ENCODE data around the gene ARHGAP42.

Gene ARHGAP42

DNA sequence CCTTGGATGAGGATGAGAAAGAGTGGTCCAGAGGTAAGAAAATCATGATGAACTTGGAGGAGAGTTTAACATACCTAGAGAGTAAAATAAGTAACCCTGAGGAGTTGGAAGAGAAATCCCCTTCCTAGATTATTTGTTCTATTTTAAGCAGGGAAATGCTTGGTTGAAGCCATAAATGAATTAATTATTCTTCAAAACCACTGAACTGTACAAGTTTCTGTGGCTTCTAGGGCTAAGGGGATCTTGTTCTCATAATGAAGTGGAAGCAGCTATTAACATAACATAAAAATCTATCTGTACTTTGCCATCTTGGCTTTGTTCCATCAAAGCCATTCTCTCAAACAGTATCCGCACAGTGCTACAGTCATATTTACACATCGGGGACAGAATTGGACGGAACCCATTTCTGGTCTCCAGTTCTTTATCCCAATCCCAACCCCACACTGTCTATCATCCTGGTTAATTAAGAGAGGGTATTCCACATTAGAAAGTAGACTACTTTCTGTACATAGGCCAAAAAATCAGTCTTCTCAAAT, 14.5 kb upstream of the ARHGAP42 start:
- no peak for TF ChIP-seq CTCF (IDR thresholded peaks at IDR 0.05; ENCODE audit: insufficient read depth, missing control alignments)
- DNase-seq (ENCODE audit: insufficient read length, low spot score) (no peak), FAIRE-seq (no peak)

DNA sequence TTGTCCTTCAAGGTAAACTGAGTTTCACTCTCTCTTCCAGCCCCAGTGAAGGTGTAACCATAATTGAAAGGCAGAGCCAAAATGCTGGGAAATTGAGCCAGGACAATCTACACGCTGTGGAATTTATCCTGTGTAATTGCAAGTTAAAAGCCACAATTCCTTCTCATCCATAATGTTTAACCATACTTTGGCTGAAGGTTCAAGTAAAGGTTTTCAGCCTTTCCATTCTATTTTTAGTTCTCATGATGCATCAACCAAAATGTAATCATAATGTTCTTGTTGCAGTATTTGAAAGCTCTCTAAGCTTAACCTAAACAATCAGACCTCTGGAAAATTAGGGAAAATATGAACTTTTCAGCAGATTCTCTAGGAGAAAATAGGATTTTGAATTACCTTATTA, 14.0 kb upstream of the ARHGAP42 start:
- DNase-seq (ENCODE audit: insufficient read length, low spot score): no peak
- no peak for TF ChIP-seq CTCF (IDR thresholded peaks at IDR 0.05; ENCODE audit: insufficient read depth, missing control alignments)
- FAIRE-seq: no peak

GRCh38 chr11:100674212-100674611, 12.9 kb upstream of the ARHGAP42 start:
- no peak for TF ChIP-seq CTCF (IDR thresholded peaks at IDR 0.05; ENCODE audit: insufficient read depth, missing control alignments)
- DNase-seq (ENCODE audit: insufficient read length, low spot score) (no peak), FAIRE-seq (no peak)

DNA sequence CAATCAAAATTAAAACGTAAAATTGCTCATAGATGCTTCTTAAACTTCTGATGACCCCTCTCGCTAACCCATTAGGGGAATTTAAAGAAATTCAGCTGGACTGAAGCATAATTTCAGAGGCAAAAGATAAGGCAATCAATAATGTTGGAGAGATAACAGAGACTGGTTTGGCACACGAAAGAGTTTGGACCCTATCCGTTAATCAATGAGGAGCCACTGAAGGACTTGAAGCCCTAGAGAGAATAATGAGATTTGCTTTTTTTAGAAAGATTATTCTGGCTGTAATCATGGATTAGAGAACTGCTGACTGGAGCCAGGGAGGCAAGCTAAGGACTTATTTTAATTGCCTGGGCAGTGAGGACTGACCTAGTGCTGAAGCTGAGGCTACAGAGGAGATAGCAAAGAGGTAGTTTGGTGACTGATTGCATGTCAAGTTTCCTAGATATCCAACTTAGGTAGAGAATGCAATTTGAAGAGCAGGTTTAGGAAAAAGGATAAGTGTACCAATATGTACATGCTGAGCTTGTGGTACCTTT, 11.9 kb upstream of the ARHGAP42 start:
- DNase-seq (ENCODE audit: insufficient read length, low spot score) (no peak), FAIRE-seq (peak; percentile 94)

GRCh38 chr11:100676901-100677300, 10.2 kb upstream of the ARHGAP42 start:
- TF ChIP-seq CTCF (IDR thresholded peaks at IDR 0.05; ENCODE audit: insufficient read depth, missing control alignments): no peak
- DNase-seq (ENCODE audit: insufficient read length, low spot score): no peak
- no peak for FAIRE-seq

More for the DNA sequence above, 11.9 kb upstream of the ARHGAP42 start:
- TF ChIP-seq CTCF (IDR thresholded peaks at IDR 0.05; ENCODE audit: insufficient read depth, missing control alignments): no peak

- no peak for TF ChIP-seq CTCF (IDR thresholded peaks at IDR 0.05; ENCODE audit: insufficient read depth, missing control alignments)
- DNase-seq (ENCODE audit: insufficient read length, low spot score): no peak
- no peak for FAIRE-seq
Measured at GRCh38 chr11:100677796-100678195, 9.3 kb upstream of the ARHGAP42 start.

GRCh38 chr11:100680070-100680469, 7.0 kb upstream of the ARHGAP42 start:
- FAIRE-seq (no peak), DNase-seq (ENCODE audit: insufficient read length, low spot score) (no peak)
- no peak for TF ChIP-seq CTCF (IDR thresholded peaks at IDR 0.05; ENCODE audit: insufficient read depth, missing control alignments)
